ENCODE data around the gene ACAN. TPM values are rescaled to one million over a fixed set of nuclear protein-coding genes. Genes with fewer than 3 reads are reported as not detected.

The ACAN gene
- total RNA-seq, 1 experiment from 2014 or later = 0.50 TPM

DNA sequence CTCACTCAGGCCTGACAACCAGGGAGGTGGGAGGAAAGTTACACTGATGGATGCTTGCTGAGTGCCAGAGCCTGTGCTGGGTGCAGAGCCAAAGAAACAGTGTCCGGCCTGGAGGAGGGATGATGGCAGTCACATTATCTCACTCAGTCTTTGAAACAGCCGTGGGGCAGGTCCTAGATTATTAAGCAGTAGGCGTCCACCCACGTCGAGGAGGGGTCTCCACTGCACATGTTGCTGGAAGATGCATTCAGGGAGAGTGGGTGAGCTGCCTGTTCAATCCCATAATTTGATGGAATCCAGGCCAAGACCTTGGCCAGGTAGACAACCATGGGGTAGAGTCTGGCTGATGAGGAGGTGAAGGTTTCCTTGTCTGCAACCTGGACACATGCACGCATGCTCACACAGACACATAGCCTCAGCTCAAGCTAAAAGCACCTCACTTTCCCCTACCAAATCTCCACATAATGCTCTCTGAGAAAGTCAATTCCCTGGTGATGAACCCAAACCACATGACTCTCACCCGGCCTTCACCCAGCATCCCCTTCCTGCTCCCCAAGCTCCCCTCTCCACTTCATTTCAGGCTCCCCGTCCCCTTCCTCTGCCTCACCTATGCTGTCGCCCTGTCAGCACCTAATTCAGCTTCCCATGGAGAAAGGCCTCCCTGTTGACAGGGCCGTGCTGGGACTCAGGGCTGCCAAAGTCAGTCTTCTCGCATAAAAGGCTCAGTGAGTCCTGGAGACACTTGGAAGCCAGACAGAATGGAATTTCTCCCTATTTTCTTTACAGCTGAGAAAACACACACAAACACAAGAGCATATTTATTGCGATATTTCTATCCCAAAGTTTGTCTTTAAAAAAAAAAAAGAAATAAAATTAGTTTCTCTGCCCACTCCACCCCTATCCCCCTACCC lies 29.8 kb downstream of the ACAN start:
- Histone ChIP-seq H3K23me2 (ENCODE audit: insufficient read length, low read depth, low read length, poor library complexity, severe bottlenecking) (no peaks in the 10 kb centered on the region), H3T11ph (ENCODE audit: low read length) (no peak overlapping the region), H2AK5ac (ENCODE audit: insufficient read length, low read length) (no peak overlapping the region), H4K91ac (ENCODE audit: insufficient read length, low read depth, low read length) (no peak overlapping the region), H2BK20ac (ENCODE audit: low read depth, low read length, poor library complexity, severe bottlenecking) (no peak overlapping the region), H3K27ac (ENCODE audit: insufficient read length, low read depth, low read length) (no peak overlapping the region), H4K5ac (ENCODE audit: insufficient read length, low read depth, low read length) (no peak overlapping the region), H2BK15ac (ENCODE audit: low read depth, low read length) (no peak overlapping the region), H3K79me1 (ENCODE audit: insufficient read depth, low read depth, low read length, poor library complexity, severe bottlenecking) (no peaks in the 10 kb centered on the region), H3K4me1 (ENCODE audit: insufficient read depth, low read length) (no peaks in the 10 kb centered on the region), H2BK5ac (ENCODE audit: insufficient read length, low read length) (no peak overlapping the region), H2BK12ac (ENCODE audit: insufficient read length, low read depth, low read length) (no peak overlapping the region), H2AFZ (ENCODE audit: low read length) (no peak overlapping the region), H3K27me3 (ENCODE audit: insufficient read depth, low read length) (no peaks in the 10 kb centered on the region), H3K9ac (ENCODE audit: extremely low read depth, insufficient read length, low read length) (no peak overlapping the region), H2BK120ac (ENCODE audit: low read depth, low read length, poor library complexity, severe bottlenecking) (no peak overlapping the region), H3K9me3 (ENCODE audit: control insufficient read depth, low read depth, low read length) (no peaks in the 10 kb centered on the region), H3K79me2 (ENCODE audit: insufficient read depth, low read length) (no peaks in the 10 kb centered on the region), H3K4ac (ENCODE audit: low read depth, low read length) (no peak overlapping the region), H3K56ac (ENCODE audit: insufficient read length, low read depth, low read length) (no peak overlapping the region), H3K18ac (ENCODE audit: insufficient read length, low read depth, low read length) (no peak overlapping the region), H3K14ac (ENCODE audit: insufficient read depth, low read length) (no peak overlapping the region), H4K8ac (replicated peaks; ENCODE audit: insufficient read length, low read depth, low read length) (no peak overlapping the region), H3K4me2 (ENCODE audit: insufficient read depth, insufficient read length, low read length) (no peak overlapping the region), H4K20me1 (ENCODE audit: control insufficient read depth, insufficient read depth, insufficient read length) (no peaks in the 10 kb centered on the region), H3K23ac (ENCODE audit: insufficient read length, low read depth, low read length) (no peak overlapping the region)
- Mint-ChIP-seq H3K36me3 (ENCODE audit: insufficient read depth in 1 of 3, low read depth in 3 of 3) (no peaks in the 10 kb centered on the region), H3K4me3 (no peak overlapping the region), H3K27me3 (ENCODE audit: low read depth) (peaks cover 7% of the 10 kb centered on the region), H3K27ac (no peak overlapping the region), H3K4me1 (peaks cover 6 to 11% of the 10 kb centered on the region in 2 experiments), H3K9me3 (no peaks in the 10 kb centered on the region)
- WGBS (ENCODE audit: extremely low coverage, insufficient read length, low lambda C conversion rate) = no CpG with 5 or more reads among the region's 12 CpGs
- no peak for DNase-seq
- TF ChIP-seq, protein P1, sequence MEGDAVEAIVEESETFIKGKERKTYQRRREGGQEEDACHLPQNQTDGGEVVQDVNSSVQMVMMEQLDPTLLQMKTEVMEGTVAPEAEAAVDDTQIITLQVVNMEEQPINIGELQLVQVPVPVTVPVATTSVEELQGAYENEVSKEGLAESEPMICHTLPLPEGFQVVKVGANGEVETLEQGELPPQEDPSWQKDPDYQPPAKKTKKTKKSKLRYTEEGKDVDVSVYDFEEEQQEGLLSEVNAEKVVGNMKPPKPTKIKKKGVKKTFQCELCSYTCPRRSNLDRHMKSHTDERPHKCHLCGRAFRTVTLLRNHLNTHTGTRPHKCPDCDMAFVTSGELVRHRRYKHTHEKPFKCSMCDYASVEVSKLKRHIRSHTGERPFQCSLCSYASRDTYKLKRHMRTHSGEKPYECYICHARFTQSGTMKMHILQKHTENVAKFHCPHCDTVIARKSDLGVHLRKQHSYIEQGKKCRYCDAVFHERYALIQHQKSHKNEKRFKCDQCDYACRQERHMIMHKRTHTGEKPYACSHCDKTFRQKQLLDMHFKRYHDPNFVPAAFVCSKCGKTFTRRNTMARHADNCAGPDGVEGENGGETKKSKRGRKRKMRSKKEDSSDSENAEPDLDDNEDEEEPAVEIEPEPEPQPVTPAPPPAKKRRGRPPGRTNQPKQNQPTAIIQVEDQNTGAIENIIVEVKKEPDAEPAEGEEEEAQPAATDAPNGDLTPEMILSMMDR (conservative IDR thresholded peaks at IDR 0.05) = no peak
